ENCODE measurements around the gene ATP2B3. TPM values are rescaled to one million over a fixed set of nuclear protein-coding genes. Genes with fewer than 3 reads are reported as not detected.

Gene ATP2B3
- total RNA-seq, 6 donors from 2014 or later: 0.10 to 0.55 (median 0.33) TPM; not detected in 2

GRCh38 chrX:153475751-153476281 lies 41.6 kb upstream of the ATP2B3 start:
- DNase-seq (no peak), ATAC-seq (ENCODE audit: low FRiP score in 2 of 2) (no peak)
- TF ChIP-seq CTCF (IDR thresholded peaks at IDR 0.05): no peak
- TF ChIP-seq EP300 (IDR thresholded peaks at IDR 0.05): no peak
- TF ChIP-seq POLR2AphosphoS5 (IDR thresholded peaks at IDR 0.05): no peak
- no peak for TF ChIP-seq POLR2A (IDR thresholded peaks at IDR 0.05)
- Histone ChIP-seq H3K4me3 (no peak overlapping the region), H3K36me3 (no peaks in the 10 kb centered on the region), H3K9me3 (no peaks in the 10 kb centered on the region), H3K4me1 (peaks cover 0 to 12% (median 6%) of the 10 kb centered on the region in 4 donors), H3K27ac (peak overlapping the region in 1 of 4 donors; percentile 61), H3K27me3 (peaks cover 0 to 4% (median 0%) of the 10 kb centered on the region in 4 donors)
- WGBS, 2 donors: 80 to 100% methylated on average over 3 to 11 of the region's 11 CpGs

- Histone ChIP-seq H3K9me3 (no peaks in the 10 kb centered on the region), H3K36me3 (no peaks in the 10 kb centered on the region), H3K4me1 (peaks cover 0 to 10% (median 6%) of the 10 kb centered on the region in 4 donors), H3K27me3 (peaks cover 0 to 4% (median 0%) of the 10 kb centered on the region in 4 donors), H3K4me3 (no peak overlapping the region), H3K27ac (peak overlapping the region in 3 of 4 donors; percentile 18 to 61 (median 30))
- no peak for DNase-seq
- TF ChIP-seq EP300 (IDR thresholded peaks at IDR 0.05) (no peak), POLR2A (IDR thresholded peaks at IDR 0.05) (no peak), POLR2AphosphoS5 (IDR thresholded peaks at IDR 0.05) (no peak), CTCF (IDR thresholded peaks at IDR 0.05) (no peak)
- peak in 1 of 2 donors; percentile 75 for ATAC-seq (ENCODE audit: low FRiP score in 2 of 2)
- WGBS, 2 donors: 60 to 77% methylated on average over 1 to 14 of the region's 16 CpGs
Observed at GRCh38 chrX:153476666-153477363, 40.6 kb upstream of the ATP2B3 start.

DNA sequence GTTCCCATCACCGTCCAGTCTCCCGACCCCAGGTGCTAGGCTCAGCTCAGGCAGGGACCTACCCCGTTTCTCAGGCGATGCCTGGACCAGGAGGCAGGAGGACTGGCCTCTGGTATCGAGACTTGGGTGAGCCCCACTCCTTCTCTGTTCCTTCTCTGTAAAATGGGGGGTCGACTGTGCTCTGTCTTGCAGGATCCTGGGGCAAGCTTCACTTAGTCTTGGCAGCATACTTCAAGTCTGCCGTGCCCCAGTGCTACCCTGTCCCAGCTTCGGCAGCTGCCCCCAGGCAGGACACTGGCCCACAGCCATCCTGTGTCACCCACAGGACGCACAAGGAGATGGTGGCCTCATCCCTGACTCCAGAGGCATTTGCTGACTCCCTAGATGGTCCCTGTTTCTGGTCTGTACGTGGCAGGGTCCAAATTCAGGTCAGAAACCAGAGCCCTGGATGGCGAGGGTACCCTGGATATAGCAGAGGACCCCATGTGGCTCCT lies 40.0 kb upstream of the ATP2B3 start:
- H3K9me3 ChIP-seq: no peaks in the 10 kb centered on the region
- H3K4me1 ChIP-seq: peaks cover 0 to 10% (median 6%) of the 10 kb centered on the region in 4 donors
- H3K36me3 ChIP-seq: no peaks in the 10 kb centered on the region
- H3K27me3 ChIP-seq: peaks cover 0 to 4% (median 0%) of the 10 kb centered on the region in 4 donors
- DNase-seq: no peak
- peak overlapping the region in 3 of 4 donors; percentile 18 to 61 (median 30) for H3K27ac ChIP-seq
- H3K4me3 ChIP-seq: no peak overlapping the region
- ATAC-seq (ENCODE audit: low FRiP score in 2 of 2): no peak
- no peak for TF ChIP-seq POLR2A (IDR thresholded peaks at IDR 0.05)
- TF ChIP-seq CTCF (IDR thresholded peaks at IDR 0.05): no peak
- no peak for TF ChIP-seq POLR2AphosphoS5 (IDR thresholded peaks at IDR 0.05)
- no peak for TF ChIP-seq EP300 (IDR thresholded peaks at IDR 0.05)
- 65 to 90% methylated on average over 2 to 11 of the region's 11 CpGs for WGBS, 2 donors

GRCh38 chrX:153477901-153478300 lies 39.5 kb upstream of the ATP2B3 start:
- H3K27me3 ChIP-seq: peaks cover 0 to 4% (median 0%) of the 10 kb centered on the region in 4 donors

More at GRCh38 chrX:153477901-153478300, 39.5 kb upstream of the ATP2B3 start:
- H3K9me3 ChIP-seq: no peaks in the 10 kb centered on the region
- H3K27ac ChIP-seq: peak overlapping the region in 2 of 4 donors; percentile 18 to 61
- H3K36me3 ChIP-seq: no peaks in the 10 kb centered on the region
- WGBS, 2 donors: 60 to 80% methylated on average over 1 to 9 of the region's 9 CpGs
- no peak overlapping the region for H3K4me3 ChIP-seq
- DNase-seq (no peak), ATAC-seq (ENCODE audit: low FRiP score in 2 of 2) (peak in 1 of 2 donors; percentile 71)
- peaks cover 0 to 10% (median 6%) of the 10 kb centered on the region in 4 donors for H3K4me1 ChIP-seq
- TF ChIP-seq CTCF (IDR thresholded peaks at IDR 0.05): no peak
- no peak for TF ChIP-seq POLR2A (IDR thresholded peaks at IDR 0.05)
- no peak for TF ChIP-seq EP300 (IDR thresholded peaks at IDR 0.05)
- no peak for TF ChIP-seq POLR2AphosphoS5 (IDR thresholded peaks at IDR 0.05)

All from upper lobe of left lung (tissue), 6 donors.